HG03469 (cell line): ENCODE results near the gene EIF2S1.
"Not testable (repeated sequence)": the region's sequence is repeated elsewhere in the genome, so short reads cannot be mapped to it uniquely, and the experiment has no call there.

ENCODE experiments used
- ATAC-seq: cut with Tn5 transposase; IDR thresholded peaks from one replicate; pipeline ENCODE4 v1.9.1; 2021; ENCODE audit warnings: mild to moderate bottlenecking, moderate library complexity, moderate number of reproducible peaks; ENCODE audit not compliant: unreplicated experiment

The EIF2S1 gene

GRCh38 chr14:67359775-67360469 is at the start of gene EIF2S1, which contains the start of gene ATP6V1D:
EIF2S1 (plus strand) TSS chr14:67360328; CDS start chr14:67364768, 4,440 bp downstream.
ATP6V1D (minus strand) TSS chr14:67359804; CDS start chr14:67359698, 106 bp downstream.
- ATAC-seq = peak; percentile 77

- ATAC-seq = no peak
Observed at GRCh38 chr14:67311868-67312267, 48.3 kb upstream of the EIF2S1 start.

- ATAC-seq = no peak
Observed at GRCh38 chr14:67313153-67313552, 47.0 kb upstream of the EIF2S1 start.

GRCh38 chr14:67317822-67318221 is 42.3 kb upstream of the EIF2S1 start:
- ATAC-seq = no peak

GRCh38 chr14:67319142-67319541 is 41.0 kb upstream of the EIF2S1 start:
- ATAC-seq = no peak

GRCh38 chr14:67329666-67330065 is 30.5 kb upstream of the EIF2S1 start:
- ATAC-seq = not testable (repeated sequence)

GRCh38 chr14:67331368-67332125 is 28.6 kb upstream of the EIF2S1 start:
- ATAC-seq = no peak

GRCh38 chr14:67332468-67332867 is 27.7 kb upstream of the EIF2S1 start:
- no peak for ATAC-seq

GRCh38 chr14:67335781-67336180 is 24.3 kb upstream of the EIF2S1 start:
- no peak for ATAC-seq

- not testable (repeated sequence) for ATAC-seq
Observed at GRCh38 chr14:67341231-67341630, 18.9 kb upstream of the EIF2S1 start.

GRCh38 chr14:67343601-67344230 is 16.4 kb upstream of the EIF2S1 start:
- ATAC-seq = no peak

GRCh38 chr14:67345583-67345982 is 14.5 kb upstream of the EIF2S1 start:
- no peak for ATAC-seq

- no peak for ATAC-seq
Observed at GRCh38 chr14:67352055-67352454, 8.1 kb upstream of the EIF2S1 start.

GRCh38 chr14:67357186-67357968 is 2.8 kb upstream of the EIF2S1 start:
- no peak for ATAC-seq

GRCh38 chr14:67357969-67358354 is 2.2 kb upstream of the EIF2S1 start:
- ATAC-seq = no peak

GRCh38 chr14:67358924-67359774 is 979 bp upstream of the EIF2S1 start:
- ATAC-seq = no peak

- ATAC-seq = peak; percentile 3
Observed at GRCh38 chr14:67360470-67361206, 510 bp downstream of the EIF2S1 start.

- no peak for ATAC-seq
Observed at GRCh38 chr14:67365476-67365875, 5.3 kb downstream of the EIF2S1 start.

- ATAC-seq = no peak
Observed at GRCh38 chr14:67370830-67371229, 10.7 kb downstream of the EIF2S1 start.
